Neural progenitor cell (in vitro differentiated cells): ENCODE data around the gene ZNF512B. TPM values are rescaled to one million over a fixed set of nuclear protein-coding genes. Genes with fewer than 3 reads are reported as not detected.

Experiments used
- DNase-seq: peaks from one replicate; pipeline ENCODE4 v3.0.0-alpha.2; 2016; ENCODE audit warnings: low spot score
- H2AFZ ChIP-seq: fragments of 200-600 bp; sonication (generic); replicated peaks from 2 replicates; pipeline ENCODE4 v1.6.1; 2016; ENCODE audit warnings: antibody characterized with exemption
- H3F3A ChIP-seq: fragments of 200-600 bp; sonication (generic); 2 replicates; pipeline ENCODE4 v1.6.1; 2016; ENCODE audit warnings: antibody characterized with exemption, low read depth
- H3K27ac ChIP-seq: fragments of 200-600 bp; sonication (generic); 2 replicates; pipeline ENCODE4 v1.5.1; 2016; ENCODE audit warnings: mild to moderate bottlenecking
- H3K27me3 ChIP-seq: fragments of 200-600 bp; sonication (generic); 2 replicates; pipeline ENCODE4 v1.6.1; 2016; ENCODE audit warnings: mild to moderate bottlenecking, moderate library complexity
- H3K36me3 ChIP-seq: fragments of 200-600 bp; sonication (generic); 2 replicates; pipeline ENCODE4 v1.5.1; 2016
- H3K4me1 ChIP-seq: fragments of 200-600 bp; sonication (generic); 2 replicates; pipeline ENCODE4 v1.6.1; 2016; ENCODE audit warnings: mixed run types
- H3K4me2 ChIP-seq: fragments of 200-600 bp; sonication (generic); 2 replicates; pipeline ENCODE4 v1.6.1; 2016
- H3K4me3 ChIP-seq: fragments of 200-600 bp; sonication (generic); 2 replicates; pipeline ENCODE4 v1.5.1; 2016
- H3K79me2 ChIP-seq: fragments of 200-600 bp; sonication (generic); 2 replicates; pipeline ENCODE4 v1.6.1; 2016; ENCODE audit warnings: low read depth
- H3K9ac ChIP-seq: fragments of 200-600 bp; sonication (generic); 2 replicates; pipeline ENCODE4 v1.6.1; 2016
- H3K9me3 ChIP-seq: fragments of 200-600 bp; sonication (generic); 2 replicates; pipeline ENCODE4 v1.5.1; 2016; ENCODE audit warnings: low read depth
- H4K20me1 ChIP-seq: fragments of 200-600 bp; sonication (generic); 2 replicates; pipeline ENCODE4 v1.6.1; 2016; ENCODE audit warnings: low read depth
- H3K27ac Mint-ChIP-seq: 3 replicates; pipeline ENCODE4 v1.8.0; 2021; ENCODE audit warnings: mixed read lengths
- H3K27me3 Mint-ChIP-seq: 2 replicates; pipeline ENCODE4 v1.8.0; 2022; ENCODE audit warnings: low read depth, mild to moderate bottlenecking, inconsistent platforms, moderate library complexity, mixed read lengths; ENCODE audit not compliant: insufficient read depth
- H3K36me3 Mint-ChIP-seq: 3 replicates; pipeline ENCODE4 v1.8.0; 2021; ENCODE audit warnings: mixed read lengths
- H3K4me1 Mint-ChIP-seq: 3 replicates; pipeline ENCODE4 v1.8.0; 2021; ENCODE audit warnings: mixed read lengths
- H3K4me3 Mint-ChIP-seq: 3 replicates; pipeline ENCODE4 v1.8.0; 2021; ENCODE audit warnings: mild to moderate bottlenecking, moderate library complexity, mixed read lengths
- H3K9me3 Mint-ChIP-seq: 3 replicates; pipeline ENCODE4 v1.8.0; 2020; ENCODE audit warnings: mixed read lengths
- CTCF ChIP-seq: fragments of 200-600 bp; sonication (generic); IDR thresholded peaks from 2 replicates; pipeline ENCODE4 v1.5.1; 2017; ENCODE audit warnings: antibody characterized with exemption, mild to moderate bottlenecking
- EZH2 ChIP-seq: fragments of 200-600 bp; sonication (generic); IDR thresholded peaks from 2 replicates; pipeline ENCODE4 v1.6.1; 2017; ENCODE audit warnings: antibody characterized with exemption, mild to moderate bottlenecking, moderate library complexity
- EZH2phosphoT487 ChIP-seq: fragments of 200-600 bp; sonication (generic); IDR thresholded peaks from 2 replicates; pipeline ENCODE4 v1.6.1; 2017; ENCODE audit warnings: antibody characterized with exemption
- total RNA-seq: library from RNA; depleted of rRNA; stranded (reverse); fragments of >200 nt; gene quantifications from 2 replicates; pipeline ENCODE4 v1.2.3, GENCODE V29; 2015; ENCODE audit warnings: low replicate concordance

ZNF512B gene
- total RNA-seq, 1 donor from 2014 or later: 2.9 TPM

- TF ChIP-seq EZH2: no peak
- no peak for TF ChIP-seq EZH2phosphoT487
- no peak for TF ChIP-seq CTCF
- DNase-seq: no peak
- H3K36me3 ChIP-seq: no peaks in the 10 kb centered on the region
- Mint-ChIP-seq H3K27me3 (peaks cover 4% of the 10 kb centered on the region), H3K4me3 (peak overlapping the region; percentile 44), H3K4me1 (peaks cover 13% of the 10 kb centered on the region), H3K27ac (no peak overlapping the region), H3K9me3 (no peaks in the 10 kb centered on the region), H3K36me3 (peaks cover 2% of the 10 kb centered on the region)
- H3K9me3 ChIP-seq: no peaks in the 10 kb centered on the region
- peaks cover 31% of the 10 kb centered on the region for H3F3A ChIP-seq
- peaks cover 24% of the 10 kb centered on the region for H3K4me1 ChIP-seq
- no peak overlapping the region for H3K9ac ChIP-seq
- peaks cover 25% of the 10 kb centered on the region for H4K20me1 ChIP-seq
- no peaks in the 10 kb centered on the region for H3K27me3 ChIP-seq
- no peak overlapping the region for H2AFZ ChIP-seq
- H3K79me2 ChIP-seq: peaks cover 15% of the 10 kb centered on the region
- no peak overlapping the region for H3K4me3 ChIP-seq
- H3K27ac ChIP-seq: no peak overlapping the region
- no peak overlapping the region for H3K4me2 ChIP-seq
These were observed 10.0 kb downstream of the ZNF512B start for GRCh38 chr20:63959699-63960075.

GRCh38 chr20:63958964-63959698 lies 10.6 kb downstream of the ZNF512B start:
- TF ChIP-seq EZH2phosphoT487: no peak
- TF ChIP-seq EZH2: no peak
- no peak for TF ChIP-seq CTCF
- no peaks in the 10 kb centered on the region for H3K9me3 ChIP-seq
- H3K4me1 ChIP-seq: peaks cover 24% of the 10 kb centered on the region
- H3K79me2 ChIP-seq: peaks cover 20% of the 10 kb centered on the region
- no peaks in the 10 kb centered on the region for H3K9me3 Mint-ChIP-seq
- no peaks in the 10 kb centered on the region for H3K36me3 ChIP-seq
- no peak overlapping the region for H3K9ac ChIP-seq
- H3K27ac Mint-ChIP-seq: no peak overlapping the region
- peaks cover 4% of the 10 kb centered on the region for H3K36me3 Mint-ChIP-seq
- peak overlapping the region; percentile 27 for H3K4me2 ChIP-seq
- no peak overlapping the region for H3K4me3 ChIP-seq
- no peaks in the 10 kb centered on the region for H3K27me3 ChIP-seq
- H3K4me1 Mint-ChIP-seq: peaks cover 19% of the 10 kb centered on the region
- no peak overlapping the region for H3K27ac ChIP-seq
- peaks cover 30% of the 10 kb centered on the region for H4K20me1 ChIP-seq
- H2AFZ ChIP-seq: no peak overlapping the region
- H3F3A ChIP-seq: peaks cover 31% of the 10 kb centered on the region
- H3K27me3 Mint-ChIP-seq: peaks cover 4% of the 10 kb centered on the region
- no peak overlapping the region for H3K4me3 Mint-ChIP-seq
- DNase-seq: no peak

- no peaks in the 10 kb centered on the region for H3K9me3 ChIP-seq
- no peak overlapping the region for H2AFZ ChIP-seq
- H3K27ac Mint-ChIP-seq: no peak overlapping the region
- peaks cover 27% of the 10 kb centered on the region for H3K79me2 ChIP-seq
- peaks cover 4% of the 10 kb centered on the region for H3K27me3 Mint-ChIP-seq
- peaks cover 31% of the 10 kb centered on the region for H3F3A ChIP-seq
- H3K36me3 Mint-ChIP-seq: peaks cover 5% of the 10 kb centered on the region
- H3K4me1 ChIP-seq: peaks cover 24% of the 10 kb centered on the region
- H3K4me1 Mint-ChIP-seq: peaks cover 24% of the 10 kb centered on the region
- no peak overlapping the region for H3K4me3 ChIP-seq
- H3K27ac ChIP-seq: no peak overlapping the region
- no peak for DNase-seq
- TF ChIP-seq EZH2 (no peak), CTCF (no peak), EZH2phosphoT487 (no peak)
- no peak overlapping the region for H3K9ac ChIP-seq
- H3K4me2 ChIP-seq: peak overlapping the region; percentile 27
- H3K27me3 ChIP-seq: no peaks in the 10 kb centered on the region
- peaks cover 37% of the 10 kb centered on the region for H4K20me1 ChIP-seq
- no peaks in the 10 kb centered on the region for H3K36me3 ChIP-seq
- H3K9me3 Mint-ChIP-seq: no peaks in the 10 kb centered on the region
- no peak overlapping the region for H3K4me3 Mint-ChIP-seq
These were observed 11.3 kb downstream of the ZNF512B start for GRCh38 chr20:63958471-63958870.
